EL (cell line): ENCODE measurements around the gene TBC1D22A.

Source experiments
- DNase-seq: peaks from one replicate; pipeline ENCODE4 v3.0.0-alpha.2; 2016

Gene TBC1D22A

GRCh38 chr22:47200273-47201051 is 438.0 kb downstream of the TBC1D22A start:
- no peak for DNase-seq

- DNase-seq: no peak
Measured at GRCh38 chr22:47201186-47201995, 438.9 kb downstream of the TBC1D22A start.

GRCh38 chr22:47201996-47202818 is 439.8 kb downstream of the TBC1D22A start:
- DNase-seq: no peak

GRCh38 chr22:47202819-47203553 is 440.5 kb downstream of the TBC1D22A start:
- no peak for DNase-seq

- no peak for DNase-seq
Measured at GRCh38 chr22:47203554-47203991, 441.1 kb downstream of the TBC1D22A start.

- no peak for DNase-seq
Measured at GRCh38 chr22:47204002-47204979, 441.8 kb downstream of the TBC1D22A start.

- DNase-seq: no peak
Measured at GRCh38 chr22:47205081-47205491, 442.6 kb downstream of the TBC1D22A start.

GRCh38 chr22:47205554-47205953 is 443.1 kb downstream of the TBC1D22A start:
- DNase-seq: no peak

GRCh38 chr22:47206164-47206563 is 443.7 kb downstream of the TBC1D22A start:
- no peak for DNase-seq

GRCh38 chr22:47206666-47207218 is 444.3 kb downstream of the TBC1D22A start:
- no peak for DNase-seq

GRCh38 chr22:47207387-47207786 is 444.9 kb downstream of the TBC1D22A start:
- no peak for DNase-seq

GRCh38 chr22:47207846-47208554 is 445.6 kb downstream of the TBC1D22A start:
- DNase-seq: no peak

GRCh38 chr22:47208630-47209029 is 446.2 kb downstream of the TBC1D22A start:
- no peak for DNase-seq

GRCh38 chr22:47209040-47209514 is 446.6 kb downstream of the TBC1D22A start:
- DNase-seq: no peak

- DNase-seq: no peak
Measured at GRCh38 chr22:47209547-47210023, 447.1 kb downstream of the TBC1D22A start.

- DNase-seq: no peak
Measured at GRCh38 chr22:47210112-47210657, 447.7 kb downstream of the TBC1D22A start.

- no peak for DNase-seq
Measured at GRCh38 chr22:47210686-47211085, 448.2 kb downstream of the TBC1D22A start.

- no peak for DNase-seq
Measured at GRCh38 chr22:47213571-47214230, 451.3 kb downstream of the TBC1D22A start.

- no peak for DNase-seq
Measured at GRCh38 chr22:47215851-47216250, 453.4 kb downstream of the TBC1D22A start.
